ENCODE measurements around the gene TSHZ1. TPM values are rescaled to one million over a fixed set of nuclear protein-coding genes. Genes with fewer than 3 reads are reported as not detected.

The TSHZ1 gene
- polyA plus RNA-seq, 1 donor from 2014 or later: 1.1 TPM

DNA sequence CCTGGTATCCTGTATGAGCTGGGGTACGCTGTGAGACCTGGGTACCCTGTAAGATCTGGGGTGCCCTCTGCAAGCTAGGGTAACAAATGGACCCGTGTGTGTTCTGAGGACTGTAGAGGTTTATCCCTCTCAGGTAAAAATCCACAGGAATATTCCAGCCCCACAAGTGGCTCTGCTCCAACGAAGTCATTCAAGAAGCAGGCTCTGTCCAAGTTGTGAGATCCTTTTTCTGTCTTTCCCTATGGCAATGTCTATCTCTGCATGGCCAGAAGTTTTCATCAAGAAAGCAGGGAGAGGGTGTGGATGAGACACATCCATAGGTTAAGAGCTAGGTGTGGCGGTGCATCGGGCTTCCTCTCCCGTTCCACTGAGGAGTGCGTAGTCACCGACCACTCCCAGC lies 44.7 kb upstream of the TSHZ1 start:
- Histone ChIP-seq H2AFZ (ENCODE audit: low read depth, low read length) (no peak overlapping the region), H3K79me2 (replicated peaks; ENCODE audit: insufficient read depth, low read length) (no peaks in the 10 kb centered on the region), H3K4me3 (ENCODE audit: low read length) (no peak overlapping the region), H3K36me3 (ENCODE audit: insufficient read depth, low read length) (no peaks in the 10 kb centered on the region), H3K27me3 (ENCODE audit: insufficient read depth, low read depth, low read length) (no peaks in the 10 kb centered on the region), H4K20me1 (ENCODE audit: insufficient read depth) (no peaks in the 10 kb centered on the region), H3K9ac (ENCODE audit: low read length) (no peak overlapping the region), H3K27ac (ENCODE audit: low read length) (no peak overlapping the region), H3K9me3 (ENCODE audit: low read length) (no peaks in the 10 kb centered on the region), H3K9me2 (ENCODE audit: insufficient read depth, low read length) (no peaks in the 10 kb centered on the region), H3K4me2 (ENCODE audit: low read length) (no peak overlapping the region), H3F3A (ENCODE audit: insufficient read depth, low read length, poor library complexity, severe bottlenecking) (no peaks in the 10 kb centered on the region)
- no peak for TF ChIP-seq SMC3 (conservative IDR thresholded peaks at IDR 0.05; ENCODE audit: poor library complexity)

DNA sequence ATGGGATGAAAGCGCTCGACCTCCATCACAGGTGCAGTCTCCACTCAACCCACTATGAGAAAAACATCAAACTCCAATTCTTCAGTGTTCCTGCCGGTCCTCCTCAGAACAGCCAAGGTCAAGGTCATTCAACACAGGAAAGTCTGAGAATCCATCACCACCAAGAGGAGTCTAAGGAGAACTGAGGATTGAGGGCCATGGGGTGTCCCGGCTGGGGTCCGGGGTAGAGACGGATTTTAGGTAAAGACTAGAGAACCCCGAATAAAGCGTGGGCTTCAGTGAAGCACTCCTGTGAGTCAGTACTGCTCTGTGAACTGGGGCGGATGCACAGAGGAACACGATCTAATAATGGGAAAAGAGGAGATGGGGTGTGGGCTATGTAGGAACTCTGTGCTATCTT lies 43.5 kb upstream of the TSHZ1 start:
- Histone ChIP-seq H4K20me1 (ENCODE audit: insufficient read depth) (no peaks in the 10 kb centered on the region), H3K4me2 (ENCODE audit: low read length) (no peak overlapping the region), H3K9ac (ENCODE audit: low read length) (no peak overlapping the region), H3K9me2 (ENCODE audit: insufficient read depth, low read length) (no peaks in the 10 kb centered on the region), H3K27me3 (ENCODE audit: insufficient read depth, low read depth, low read length) (no peaks in the 10 kb centered on the region), H3K36me3 (ENCODE audit: insufficient read depth, low read length) (no peaks in the 10 kb centered on the region), H2AFZ (ENCODE audit: low read depth, low read length) (no peak overlapping the region), H3K79me2 (replicated peaks; ENCODE audit: insufficient read depth, low read length) (no peaks in the 10 kb centered on the region), H3K4me3 (ENCODE audit: low read length) (no peak overlapping the region), H3F3A (ENCODE audit: insufficient read depth, low read length, poor library complexity, severe bottlenecking) (no peaks in the 10 kb centered on the region), H3K9me3 (ENCODE audit: low read length) (no peaks in the 10 kb centered on the region), H3K27ac (ENCODE audit: low read length) (no peak overlapping the region)
- no peak for TF ChIP-seq TAF1 (IDR thresholded peaks at IDR 0.05; ENCODE audit: low read depth)
- TF ChIP-seq, protein P1, sequence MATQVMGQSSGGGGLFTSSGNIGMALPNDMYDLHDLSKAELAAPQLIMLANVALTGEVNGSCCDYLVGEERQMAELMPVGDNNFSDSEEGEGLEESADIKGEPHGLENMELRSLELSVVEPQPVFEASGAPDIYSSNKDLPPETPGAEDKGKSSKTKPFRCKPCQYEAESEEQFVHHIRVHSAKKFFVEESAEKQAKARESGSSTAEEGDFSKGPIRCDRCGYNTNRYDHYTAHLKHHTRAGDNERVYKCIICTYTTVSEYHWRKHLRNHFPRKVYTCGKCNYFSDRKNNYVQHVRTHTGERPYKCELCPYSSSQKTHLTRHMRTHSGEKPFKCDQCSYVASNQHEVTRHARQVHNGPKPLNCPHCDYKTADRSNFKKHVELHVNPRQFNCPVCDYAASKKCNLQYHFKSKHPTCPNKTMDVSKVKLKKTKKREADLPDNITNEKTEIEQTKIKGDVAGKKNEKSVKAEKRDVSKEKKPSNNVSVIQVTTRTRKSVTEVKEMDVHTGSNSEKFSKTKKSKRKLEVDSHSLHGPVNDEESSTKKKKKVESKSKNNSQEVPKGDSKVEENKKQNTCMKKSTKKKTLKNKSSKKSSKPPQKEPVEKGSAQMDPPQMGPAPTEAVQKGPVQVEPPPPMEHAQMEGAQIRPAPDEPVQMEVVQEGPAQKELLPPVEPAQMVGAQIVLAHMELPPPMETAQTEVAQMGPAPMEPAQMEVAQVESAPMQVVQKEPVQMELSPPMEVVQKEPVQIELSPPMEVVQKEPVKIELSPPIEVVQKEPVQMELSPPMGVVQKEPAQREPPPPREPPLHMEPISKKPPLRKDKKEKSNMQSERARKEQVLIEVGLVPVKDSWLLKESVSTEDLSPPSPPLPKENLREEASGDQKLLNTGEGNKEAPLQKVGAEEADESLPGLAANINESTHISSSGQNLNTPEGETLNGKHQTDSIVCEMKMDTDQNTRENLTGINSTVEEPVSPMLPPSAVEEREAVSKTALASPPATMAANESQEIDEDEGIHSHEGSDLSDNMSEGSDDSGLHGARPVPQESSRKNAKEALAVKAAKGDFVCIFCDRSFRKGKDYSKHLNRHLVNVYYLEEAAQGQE (IDR thresholded peaks at IDR 0.05; ENCODE audit: borderline replicate concordance): no peak
- no peak for TF ChIP-seq SMC3 (conservative IDR thresholded peaks at IDR 0.05; ENCODE audit: poor library complexity)
- TF ChIP-seq, protein P2, sequence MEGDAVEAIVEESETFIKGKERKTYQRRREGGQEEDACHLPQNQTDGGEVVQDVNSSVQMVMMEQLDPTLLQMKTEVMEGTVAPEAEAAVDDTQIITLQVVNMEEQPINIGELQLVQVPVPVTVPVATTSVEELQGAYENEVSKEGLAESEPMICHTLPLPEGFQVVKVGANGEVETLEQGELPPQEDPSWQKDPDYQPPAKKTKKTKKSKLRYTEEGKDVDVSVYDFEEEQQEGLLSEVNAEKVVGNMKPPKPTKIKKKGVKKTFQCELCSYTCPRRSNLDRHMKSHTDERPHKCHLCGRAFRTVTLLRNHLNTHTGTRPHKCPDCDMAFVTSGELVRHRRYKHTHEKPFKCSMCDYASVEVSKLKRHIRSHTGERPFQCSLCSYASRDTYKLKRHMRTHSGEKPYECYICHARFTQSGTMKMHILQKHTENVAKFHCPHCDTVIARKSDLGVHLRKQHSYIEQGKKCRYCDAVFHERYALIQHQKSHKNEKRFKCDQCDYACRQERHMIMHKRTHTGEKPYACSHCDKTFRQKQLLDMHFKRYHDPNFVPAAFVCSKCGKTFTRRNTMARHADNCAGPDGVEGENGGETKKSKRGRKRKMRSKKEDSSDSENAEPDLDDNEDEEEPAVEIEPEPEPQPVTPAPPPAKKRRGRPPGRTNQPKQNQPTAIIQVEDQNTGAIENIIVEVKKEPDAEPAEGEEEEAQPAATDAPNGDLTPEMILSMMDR (IDR thresholded peaks at IDR 0.05; ENCODE audit: poor library complexity, severe bottlenecking): no peak
- TF ChIP-seq EP300 (conservative IDR thresholded peaks at IDR 0.05; ENCODE audit: poor library complexity, severe bottlenecking): no peak
- TF ChIP-seq MXI1 (conservative IDR thresholded peaks at IDR 0.05; ENCODE audit: poor library complexity, severe bottlenecking): no peak
- no peak for TF ChIP-seq RAD21 (conservative IDR thresholded peaks at IDR 0.05)
- TF ChIP-seq POLR2AphosphoS5 (IDR thresholded peaks at IDR 0.05): no peak
- no peak for TF ChIP-seq EZH2 (IDR thresholded peaks at IDR 0.05; ENCODE audit: borderline replicate concordance, insufficient read depth, low read length, poor library complexity, severe bottlenecking)

Measured in neural cell (in vitro differentiated cells).